Measurements from ENCODE around the gene GRIK1. TPM values are rescaled to one million over a fixed set of nuclear protein-coding genes. Genes with fewer than 3 reads are reported as not detected.

Gene GRIK1
- total RNA-seq, 4 donors from 2014 or later = not detected

- 53% methylated on average over 4 to 6 of the region's 6 CpGs for WGBS, 2 donors (ENCODE audit: low coverage in 1 of 2)
- TF ChIP-seq POLR2A (IDR thresholded peaks at IDR 0.05) (no peak), POLR2AphosphoS5 (IDR thresholded peaks at IDR 0.05) (no peak), EP300 (IDR thresholded peaks at IDR 0.05; ENCODE audit: low read depth) (no peak), CTCF (IDR thresholded peaks at IDR 0.05) (no peak)
- Histone ChIP-seq H3K27me3 (no peaks in the 10 kb centered on the region), H3K4me1 (no peaks in the 10 kb centered on the region), H3K4me3 (no peak overlapping the region), H3K9me3 (no peaks in the 10 kb centered on the region), H3K36me3 (no peaks in the 10 kb centered on the region), H3K27ac (no peak overlapping the region)
- in situ Hi-C loops (cut with MboI; ENCODE audit: low pct_ligation_motif_present in 1 of 4, low pct_unique_long_range_greater_than_20kb in 1 of 4, low sequenced_read_pairs in 3 of 4) (no loop called here), intact Hi-C loops (cut with DNase I; ENCODE audit: low total_unique reads) (no loop called here)
- no peak for DNase-seq
Observed at GRCh38 chr21:29656504-29657239, 283.1 kb downstream of the GRIK1 start.

- DNase-seq = no peak
- in situ Hi-C loops (cut with MboI; ENCODE audit: low pct_ligation_motif_present in 1 of 4, low pct_unique_long_range_greater_than_20kb in 1 of 4, low sequenced_read_pairs in 3 of 4) = no loop called here
- Histone ChIP-seq H3K27ac (no peak overlapping the region), H3K9me3 (no peaks in the 10 kb centered on the region), H3K4me3 (no peak overlapping the region), H3K27me3 (no peaks in the 10 kb centered on the region), H3K36me3 (no peaks in the 10 kb centered on the region), H3K4me1 (no peaks in the 10 kb centered on the region)
- TF ChIP-seq POLR2A (IDR thresholded peaks at IDR 0.05) = no peak
- TF ChIP-seq CTCF (IDR thresholded peaks at IDR 0.05) = no peak
- TF ChIP-seq POLR2AphosphoS5 (IDR thresholded peaks at IDR 0.05) = no peak
- no peak for TF ChIP-seq EP300 (IDR thresholded peaks at IDR 0.05; ENCODE audit: low read depth)
- intact Hi-C loops (cut with DNase I; ENCODE audit: low total_unique reads) = no loop called here
- 95 to 96% methylated on average over 6 of the region's 6 CpGs for WGBS, 2 donors (ENCODE audit: low coverage in 1 of 2)
Observed at GRCh38 chr21:29655577-29655976, 284.2 kb downstream of the GRIK1 start.

GRCh38 chr21:29654855-29655254, 284.9 kb downstream of the GRIK1 start:
- TF ChIP-seq POLR2A (IDR thresholded peaks at IDR 0.05) (no peak), POLR2AphosphoS5 (IDR thresholded peaks at IDR 0.05) (no peak), EP300 (IDR thresholded peaks at IDR 0.05; ENCODE audit: low read depth) (no peak), CTCF (IDR thresholded peaks at IDR 0.05) (no peak)
- in situ Hi-C loops (cut with MboI; ENCODE audit: low pct_ligation_motif_present in 1 of 4, low pct_unique_long_range_greater_than_20kb in 1 of 4, low sequenced_read_pairs in 3 of 4) = no loop called here
- intact Hi-C loops (cut with DNase I; ENCODE audit: low total_unique reads) = no loop called here

GRCh38 chr21:29654203-29654602, 285.6 kb downstream of the GRIK1 start:
- Histone ChIP-seq H3K27me3 (no peaks in the 10 kb centered on the region), H3K9me3 (no peaks in the 10 kb centered on the region), H3K4me3 (no peak overlapping the region), H3K36me3 (no peaks in the 10 kb centered on the region), H3K4me1 (no peaks in the 10 kb centered on the region), H3K27ac (no peak overlapping the region)
- no peak for DNase-seq
- in situ Hi-C loops (cut with MboI; ENCODE audit: low pct_ligation_motif_present in 1 of 4, low pct_unique_long_range_greater_than_20kb in 1 of 4, low sequenced_read_pairs in 3 of 4) = no loop called here
- intact Hi-C loops (cut with DNase I; ENCODE audit: low total_unique reads) = no loop called here
- no peak for TF ChIP-seq POLR2AphosphoS5 (IDR thresholded peaks at IDR 0.05)
- TF ChIP-seq EP300 (IDR thresholded peaks at IDR 0.05; ENCODE audit: low read depth) = no peak
- TF ChIP-seq CTCF (IDR thresholded peaks at IDR 0.05) = no peak
- TF ChIP-seq POLR2A (IDR thresholded peaks at IDR 0.05) = no peak

More at GRCh38 chr21:29654855-29655254, 284.9 kb downstream of the GRIK1 start:
- Histone ChIP-seq H3K4me1 (no peaks in the 10 kb centered on the region), H3K27me3 (no peaks in the 10 kb centered on the region), H3K36me3 (no peaks in the 10 kb centered on the region), H3K4me3 (no peak overlapping the region), H3K27ac (no peak overlapping the region), H3K9me3 (no peaks in the 10 kb centered on the region)
- no peak for DNase-seq
- WGBS, 2 donors (ENCODE audit: low coverage in 1 of 2) = 89 to 100% methylated on average over 1 to 3 of the region's 3 CpGs
